ENCODE results near the gene SEPTIN6. TPM values are rescaled to one million over a fixed set of nuclear protein-coding genes. Genes with fewer than 3 reads are reported as not detected.

Gene SEPTIN6
- polyA plus RNA-seq, 1 of the 3 experiments (the other 2 are of a cell fraction) = 33.1 TPM

GRCh38 chrX:119647089-119647488, 45.9 kb downstream of the SEPTIN6 start:
- DNase-seq = no peak
- CTCF ChIA-PET = no interaction called here
- Histone ChIP-seq H3K4me1 (ENCODE audit: control insufficient read depth in 1 of 2, insufficient read depth in 2 of 2, low read depth in 1 of 2, low read length in 1 of 2) (no peaks in the 10 kb centered on the region), H3K27me3 (ENCODE audit: insufficient read depth) (peaks cover 10% of the 10 kb centered on the region; the same call in 1 of the 2 replicates), H3K9ac (no peak overlapping the region), H3K9me2 (no peaks in the 10 kb centered on the region), H3F3A (replicated peaks; ENCODE audit: insufficient read depth) (no peaks in the 10 kb centered on the region), H3K79me2 (ENCODE audit: insufficient read depth) (no peaks in the 10 kb centered on the region), H3K4me3 (ENCODE audit: low read depth in 2 of 2, low read length in 1 of 2) (no peak overlapping the region), H3K36me3 (replicated peaks in 1 of 2; ENCODE audit: control insufficient read depth in 1 of 2, insufficient read depth in 2 of 2, low read length in 1 of 2) (no peaks in the 10 kb centered on the region), H3K27ac (ENCODE audit: low read depth in 2 of 2, low read length in 1 of 2) (no peak overlapping the region), H3K9me3 (no peaks in the 10 kb centered on the region), H2AFZ (ENCODE audit: low read depth) (no peak overlapping the region), H3K4me2 (no peak overlapping the region), H4K20me1 (ENCODE audit: insufficient read depth) (no peaks in the 10 kb centered on the region)
- WGBS (ENCODE audit: low lambda C conversion rate) = 58% methylated on average over 2 of the region's 2 CpGs
- POLR2A ChIA-PET = no interaction called here
- TF ChIP-seq SIN3A (IDR thresholded peaks at IDR 0.05; ENCODE audit: borderline replicate concordance, low read depth, low read length) (no peak), JUND (IDR thresholded peaks at IDR 0.05) (no peak), CHD2 (IDR thresholded peaks at IDR 0.05; ENCODE audit: low read length, partially characterized antibody) (no peak), IRF3 (IDR thresholded peaks at IDR 0.05; ENCODE audit: low read depth, low read length) (no peak)

- 48% methylated on average over 4 of the region's 4 CpGs for WGBS (ENCODE audit: low lambda C conversion rate)
- Histone ChIP-seq H3K79me2 (ENCODE audit: insufficient read depth) (no peaks in the 10 kb centered on the region), H2AFZ (ENCODE audit: low read depth) (no peak overlapping the region), H3K27ac (ENCODE audit: low read depth in 2 of 2, low read length in 1 of 2) (no peak overlapping the region), H3K9me3 (no peaks in the 10 kb centered on the region), H3K4me3 (ENCODE audit: low read depth in 2 of 2, low read length in 1 of 2) (no peak overlapping the region), H3K4me2 (no peak overlapping the region), H3K4me1 (ENCODE audit: control insufficient read depth in 1 of 2, insufficient read depth in 2 of 2, low read depth in 1 of 2, low read length in 1 of 2) (no peaks in the 10 kb centered on the region), H3K27me3 (ENCODE audit: insufficient read depth) (peaks cover 6% of the 10 kb centered on the region; the same call in 1 of the 2 replicates), H3K36me3 (replicated peaks in 1 of 2; ENCODE audit: control insufficient read depth in 1 of 2, insufficient read depth in 2 of 2, low read length in 1 of 2) (no peaks in the 10 kb centered on the region), H3K9ac (no peak overlapping the region), H3F3A (replicated peaks; ENCODE audit: insufficient read depth) (no peaks in the 10 kb centered on the region), H3K9me2 (no peaks in the 10 kb centered on the region), H4K20me1 (ENCODE audit: insufficient read depth) (no peaks in the 10 kb centered on the region)
- ChIA-PET POLR2A (no interaction called here), CTCF (no interaction called here)
- TF ChIP-seq MAX (IDR thresholded peaks at IDR 0.05; ENCODE audit: low read depth) (no peak), FOSL2 (IDR thresholded peaks at IDR 0.05; ENCODE audit: borderline replicate concordance, low read depth) (no peak), TCF12 (IDR thresholded peaks at IDR 0.05) (no peak), CHD2 (IDR thresholded peaks at IDR 0.05; ENCODE audit: low read length, partially characterized antibody) (no peak), GABPA (IDR thresholded peaks at IDR 0.05; ENCODE audit: low read depth) (no peak), YY1 (IDR thresholded peaks at IDR 0.05; ENCODE audit: low read depth) (no peak), FOXM1 (IDR thresholded peaks at IDR 0.05; ENCODE audit: low read depth) (no peak), REST (IDR thresholded peaks at IDR 0.05; ENCODE audit: low read depth, low read length) (no peak), USF2 (IDR thresholded peaks at IDR 0.05; ENCODE audit: borderline replicate concordance, low read depth, low read length) (no peak), MXI1 (IDR thresholded peaks at IDR 0.05; ENCODE audit: low read depth, low read length) (no peak), EP300 (IDR thresholded peaks at IDR 0.05; ENCODE audit: borderline replicate concordance in 1 of 2, low read depth in 1 of 2, low read length in 1 of 2) (no peak)
- no peak for DNase-seq
Observed at GRCh38 chrX:119646515-119646914, 46.5 kb downstream of the SEPTIN6 start.

All from SK-N-SH (cell line).